ENCODE results near the gene ERCC2.
"Not testable (repeated sequence)": the region's sequence is repeated elsewhere in the genome, so short reads cannot be mapped to it uniquely, and the experiment has no call there.

ERCC2 gene

GRCh38 chr19:45352914-45353796 lies 17.2 kb downstream of the ERCC2 start:
- no peak for FAIRE-seq

- no peak for FAIRE-seq
Measured at GRCh38 chr19:45352471-45352870, 17.9 kb downstream of the ERCC2 start.

DNA sequence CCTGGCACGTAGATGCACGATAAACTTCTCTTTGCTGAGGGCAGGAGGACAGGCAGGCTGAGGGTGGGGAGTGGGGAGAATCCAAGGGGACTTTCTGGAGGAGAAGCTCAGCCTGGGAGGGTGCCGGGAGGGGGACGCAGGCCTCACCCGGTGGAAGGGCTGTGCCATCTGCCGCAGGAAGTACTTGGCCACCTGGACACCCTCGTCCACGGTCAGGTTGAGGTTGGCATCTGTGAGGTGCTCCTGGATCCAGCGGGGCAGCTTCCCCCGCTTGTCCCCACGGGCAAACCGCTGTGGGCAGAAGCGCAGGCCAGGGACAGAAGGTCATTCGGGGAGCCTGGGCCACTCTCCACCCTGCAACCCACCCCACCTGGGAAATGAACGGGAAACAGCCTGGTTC lies 18.3 kb downstream of the ERCC2 start:
- FAIRE-seq, result no peak

- FAIRE-seq, result no peak
Measured at GRCh38 chr19:45351401-45351952, 18.9 kb downstream of the ERCC2 start.

- FAIRE-seq, result no peak
Measured at GRCh38 chr19:45350477-45351058, 19.8 kb downstream of the ERCC2 start.

DNA sequence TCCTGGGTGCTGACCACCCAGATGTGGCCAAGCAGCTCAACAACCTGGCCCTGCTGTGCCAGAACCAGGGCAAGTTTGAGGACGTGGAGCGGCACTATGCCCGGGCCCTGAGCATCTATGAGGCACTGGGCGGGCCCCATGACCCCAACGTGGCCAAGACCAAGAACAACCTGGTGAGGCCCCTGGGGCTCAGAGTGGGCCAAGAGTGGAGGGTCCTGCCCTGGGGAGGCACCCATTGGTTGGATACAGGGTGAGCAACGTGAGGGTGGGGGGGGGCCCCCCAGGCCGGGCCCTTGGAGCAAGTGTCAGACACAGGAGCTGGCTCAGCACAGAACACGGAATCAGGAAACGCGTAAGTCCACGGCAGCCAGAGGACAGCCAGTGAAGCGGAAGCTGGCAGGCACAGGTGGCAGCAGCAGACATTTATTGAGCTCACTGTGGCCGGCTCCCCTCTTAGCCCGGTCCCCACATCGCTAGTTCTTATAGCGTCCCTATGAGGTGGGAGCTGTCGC lies 20.9 kb downstream of the ERCC2 start:
- no peak for FAIRE-seq

- no peak for FAIRE-seq
Measured at GRCh38 chr19:45349126-45349415, 21.3 kb downstream of the ERCC2 start.

DNA sequence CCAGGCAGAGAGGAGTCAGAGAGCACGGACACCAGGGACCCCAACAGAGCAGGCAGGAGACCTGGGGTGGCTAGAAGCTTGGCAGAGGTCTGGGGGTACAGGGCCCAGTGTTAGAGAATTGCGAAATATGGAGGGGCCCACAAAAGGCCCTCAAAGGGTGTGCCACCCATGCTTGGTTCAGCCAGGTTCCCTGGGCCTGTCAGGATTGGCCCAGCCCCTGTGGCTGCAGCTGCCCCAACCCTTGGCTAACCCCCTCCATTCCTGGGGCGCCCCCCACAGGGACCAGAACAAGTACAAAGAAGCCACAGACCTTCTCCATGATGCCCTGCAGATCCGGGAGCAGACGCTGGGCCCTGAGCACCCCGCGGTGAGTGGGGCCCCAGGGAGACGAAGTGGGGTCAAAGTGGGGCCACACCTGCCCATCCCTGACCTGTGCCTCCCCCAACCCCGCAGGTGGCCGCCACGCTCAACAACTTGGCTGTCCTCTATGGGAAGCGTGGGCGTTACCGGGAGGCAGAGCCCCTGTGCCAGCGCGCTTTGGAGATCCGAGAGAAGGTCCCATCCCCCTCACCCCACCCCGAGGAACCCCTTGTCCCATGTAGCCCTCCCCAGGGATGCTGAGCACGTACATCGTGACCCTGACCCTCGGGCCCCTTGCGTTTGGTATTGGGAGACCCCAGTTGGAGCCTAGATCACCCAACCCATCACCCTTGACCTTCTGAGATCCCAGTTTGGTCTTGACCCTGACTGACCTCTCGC lies 21.8 kb downstream of the ERCC2 start:
- FAIRE-seq, result no peak

DNA sequence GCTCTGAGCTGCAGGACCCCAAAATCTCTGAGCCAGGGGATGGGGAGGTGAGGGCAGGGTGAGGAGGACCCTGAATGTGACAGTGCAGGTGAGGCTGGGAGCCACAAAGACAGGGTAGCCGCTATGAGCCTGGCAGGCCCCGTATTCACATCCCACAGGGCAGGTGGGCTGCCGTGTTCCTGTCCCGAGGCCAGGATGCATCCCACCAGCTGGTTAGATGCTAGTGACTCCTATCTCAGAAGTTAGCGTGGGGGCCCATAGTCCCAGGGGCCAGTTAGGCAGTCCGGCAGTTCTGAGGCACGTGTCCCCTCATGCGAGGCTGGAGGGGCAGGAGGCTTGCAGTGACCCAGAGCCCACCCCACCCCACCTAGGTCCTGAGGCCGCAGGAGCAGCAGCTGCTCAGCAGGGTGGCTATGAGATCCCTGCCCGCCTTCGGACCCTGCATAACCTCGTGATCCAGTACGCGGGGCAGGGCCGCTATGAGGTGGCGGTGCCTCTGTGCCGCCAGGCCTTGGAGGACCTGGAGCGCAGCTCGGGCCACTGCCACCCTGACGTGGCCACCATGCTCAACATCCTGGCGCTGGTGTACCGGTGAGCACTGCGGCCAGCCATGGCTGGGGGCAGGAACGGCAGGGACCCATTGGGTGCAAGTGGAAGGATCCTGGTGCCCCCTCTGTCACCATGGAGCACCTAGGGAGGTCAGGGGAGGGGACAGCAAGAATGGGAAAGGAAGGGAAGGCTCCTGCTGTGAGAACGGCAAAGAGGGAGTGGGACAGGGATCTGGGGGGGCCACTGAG lies 22.6 kb downstream of the ERCC2 start:
- FAIRE-seq, result no peak

DNA sequence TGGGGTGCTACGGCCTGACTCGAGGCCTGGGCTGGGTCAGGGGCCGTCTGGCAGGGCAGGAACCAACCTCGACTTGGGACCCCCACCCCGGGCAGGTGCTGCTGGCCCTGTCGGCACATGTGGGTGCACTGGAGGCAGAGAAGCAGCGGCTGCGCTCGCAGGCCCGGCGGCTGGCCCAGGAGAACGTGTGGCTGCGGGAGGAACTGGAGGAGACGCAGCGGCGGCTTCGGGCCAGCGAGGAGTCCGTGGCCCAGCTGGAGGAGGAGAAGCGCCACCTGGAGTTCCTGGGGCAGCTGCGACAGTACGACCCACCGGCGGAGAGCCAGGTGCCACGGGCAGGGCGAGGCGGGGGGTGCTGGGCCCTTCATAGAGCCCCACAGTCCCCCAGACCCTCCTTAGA lies 23.9 kb downstream of the ERCC2 start:
- no peak for FAIRE-seq

- FAIRE-seq, result no peak
Measured at GRCh38 chr19:45345506-45345860, 24.9 kb downstream of the ERCC2 start.

DNA sequence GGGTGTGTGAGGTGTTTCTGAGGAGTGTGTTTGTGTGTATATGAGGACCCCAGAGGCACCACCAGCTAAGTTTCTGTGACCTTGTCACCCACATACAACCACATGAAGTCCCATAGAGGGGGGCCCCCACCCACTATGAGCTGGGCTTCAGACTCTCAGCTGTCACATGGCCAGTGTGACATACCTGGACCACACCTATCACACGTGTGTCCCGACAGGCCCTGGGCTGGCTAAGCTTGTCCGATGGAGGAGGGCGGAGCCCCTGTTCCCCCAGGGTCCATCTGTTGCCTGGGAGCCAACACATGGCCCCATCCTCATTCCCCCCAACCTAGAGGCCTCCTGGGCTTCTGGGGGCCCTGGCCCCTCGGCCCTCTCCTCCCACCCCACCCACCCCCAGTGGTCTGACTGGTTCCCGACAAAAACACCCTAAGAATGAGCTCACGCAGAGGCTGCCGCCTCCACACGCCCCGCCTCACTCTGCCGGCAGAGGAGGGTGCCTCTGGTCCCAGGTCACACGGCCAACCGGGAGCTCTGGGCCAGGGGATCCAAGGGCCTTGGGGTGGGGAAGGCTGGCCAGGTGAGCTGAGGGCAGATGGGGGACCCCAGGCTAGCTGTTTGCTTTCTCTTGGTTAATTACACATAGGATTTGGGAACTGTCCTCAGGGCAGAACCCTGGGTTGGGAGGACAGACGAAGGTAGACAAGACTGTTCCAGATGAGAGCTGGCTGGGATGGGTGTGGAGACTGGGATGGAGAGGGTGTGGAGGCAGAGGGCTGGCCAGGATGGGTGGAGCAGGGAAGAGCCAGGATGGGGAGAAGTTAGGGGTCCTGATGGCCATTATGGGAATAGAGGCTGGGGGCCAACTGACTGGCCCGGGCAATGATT lies 25.5 kb downstream of the ERCC2 start:
- FAIRE-seq, result no peak

DNA sequence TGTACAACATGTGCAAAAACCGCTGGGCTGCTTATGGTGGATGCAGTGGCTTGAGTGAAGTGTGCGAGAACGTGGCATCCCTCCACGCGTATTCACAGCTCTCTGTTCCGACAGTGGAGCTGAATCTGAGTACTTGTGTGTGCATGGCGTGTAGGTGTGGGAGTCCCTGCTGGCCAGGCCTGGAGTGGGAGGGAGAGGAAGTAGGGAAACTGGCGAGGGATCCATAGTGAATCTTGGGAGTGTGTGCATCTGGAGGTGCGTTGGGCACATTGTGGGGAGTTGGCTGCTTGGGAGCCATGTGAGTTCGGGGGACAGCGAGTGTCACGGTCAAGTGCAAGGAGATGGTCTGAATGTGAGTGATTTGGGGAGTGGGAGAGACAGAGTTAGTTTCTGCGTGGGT lies 27.5 kb downstream of the ERCC2 start:
- FAIRE-seq, result no peak

GRCh38 chr19:45340899-45341453 lies 29.4 kb downstream of the ERCC2 start:
- FAIRE-seq, result no peak

GRCh38 chr19:45340232-45340898 lies 30.0 kb downstream of the ERCC2 start, which contains the start of gene KLC3:
TSS of gene KLC3 (plus strand) at chr19:45340750. CDS start at chr19:45345542, 4,792 bp downstream.
- no peak for FAIRE-seq

DNA sequence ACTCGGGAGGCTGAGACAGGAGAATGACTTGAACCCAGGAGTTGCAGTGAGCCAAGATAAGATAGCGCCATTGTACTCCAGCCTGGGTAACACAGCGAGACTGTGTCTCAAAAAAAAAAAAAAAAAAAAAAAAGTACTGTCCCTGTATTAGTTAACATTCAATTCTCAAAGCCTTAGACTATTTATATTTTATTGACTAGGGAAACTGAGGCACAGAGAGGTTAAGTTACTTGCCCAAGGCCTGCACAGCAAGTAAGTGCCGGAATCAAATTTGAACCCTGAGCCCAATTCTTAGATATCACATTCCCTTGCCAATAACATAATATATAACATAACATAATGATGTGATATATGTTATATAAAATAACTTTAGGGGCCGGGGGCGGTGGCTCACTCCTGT lies 30.7 kb downstream of the ERCC2 start:
- no peak for FAIRE-seq

DNA sequence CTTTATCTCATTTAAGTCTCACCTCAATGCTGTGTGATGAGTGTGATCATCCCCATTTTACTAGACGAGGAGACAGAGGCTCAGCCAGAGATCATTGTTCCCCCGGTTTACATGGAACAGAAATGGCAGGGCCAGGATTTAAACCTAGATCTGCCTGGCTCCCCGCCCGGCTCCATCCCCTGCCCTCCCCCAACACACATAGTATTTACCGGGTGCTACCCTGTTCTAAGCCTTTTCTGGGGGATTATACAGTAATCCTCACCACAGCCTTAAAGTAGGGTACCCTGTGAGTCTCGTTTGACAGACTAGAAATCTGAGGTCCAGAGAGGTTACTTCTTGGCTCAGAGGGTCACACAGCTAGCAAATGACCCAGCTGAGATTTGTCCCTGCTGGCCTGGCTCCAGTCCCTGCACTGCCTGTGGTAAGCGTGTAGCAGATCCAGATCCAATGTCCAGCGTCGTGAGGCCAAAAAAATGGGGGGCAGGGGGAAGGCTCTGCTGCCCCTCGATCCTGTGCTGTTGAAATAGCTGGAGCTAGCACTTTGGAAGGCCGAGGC lies 33.6 kb downstream of the ERCC2 start:
- FAIRE-seq, result no peak

DNA sequence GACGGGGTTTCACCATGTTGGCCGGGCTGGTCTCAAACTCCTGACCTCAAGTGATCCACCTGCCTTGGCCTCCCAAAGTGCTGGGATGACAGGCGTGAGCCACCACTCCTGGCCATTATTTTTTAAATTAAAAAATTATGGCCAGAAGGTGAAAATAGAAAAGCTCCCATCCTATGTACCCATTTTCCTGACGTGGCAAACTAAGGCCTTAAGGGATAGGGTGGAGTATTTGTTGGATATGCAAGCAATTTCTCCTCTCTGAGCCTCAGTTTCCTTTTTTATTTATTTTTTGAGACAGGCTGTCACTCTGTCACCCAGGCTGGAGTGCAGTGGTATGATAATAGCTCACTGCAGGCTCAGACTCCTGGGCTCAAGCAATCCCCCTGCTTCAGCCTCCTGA lies 35.5 kb downstream of the ERCC2 start:
- FAIRE-seq, result not testable (repeated sequence)

DNA sequence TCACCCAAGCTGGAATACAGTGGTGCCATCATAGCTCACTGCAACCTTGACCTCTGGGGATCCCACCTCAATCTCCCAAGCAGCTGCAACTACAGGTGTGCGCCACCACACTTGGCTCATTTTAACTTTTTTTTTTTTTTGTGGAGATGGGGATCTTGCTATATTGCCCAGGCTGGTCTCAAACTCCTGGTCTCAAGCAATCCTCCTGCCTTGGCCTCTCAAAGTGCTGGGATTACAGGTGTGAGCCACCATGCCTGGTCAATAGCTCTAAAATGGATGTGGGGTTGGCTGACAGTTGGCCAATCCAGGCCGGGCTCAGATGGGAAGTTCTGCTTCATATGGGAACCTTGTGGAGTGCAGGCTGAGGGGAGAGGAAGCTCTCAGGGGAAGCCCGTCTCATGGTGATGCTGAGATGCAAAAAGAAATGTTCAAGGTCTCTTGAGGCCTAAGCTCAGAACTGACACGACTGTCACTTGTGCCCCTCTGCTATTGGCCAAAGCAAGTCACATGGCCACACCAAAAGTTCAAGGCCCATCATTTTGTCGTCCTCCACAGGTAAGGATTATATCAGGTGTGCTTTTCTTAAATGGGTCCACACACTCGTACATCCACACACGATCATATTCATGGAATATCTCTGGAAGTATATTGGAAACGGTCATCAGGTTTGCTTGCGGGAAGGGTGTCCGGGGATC lies 36.6 kb downstream of the ERCC2 start:
- FAIRE-seq, result no peak

DNA sequence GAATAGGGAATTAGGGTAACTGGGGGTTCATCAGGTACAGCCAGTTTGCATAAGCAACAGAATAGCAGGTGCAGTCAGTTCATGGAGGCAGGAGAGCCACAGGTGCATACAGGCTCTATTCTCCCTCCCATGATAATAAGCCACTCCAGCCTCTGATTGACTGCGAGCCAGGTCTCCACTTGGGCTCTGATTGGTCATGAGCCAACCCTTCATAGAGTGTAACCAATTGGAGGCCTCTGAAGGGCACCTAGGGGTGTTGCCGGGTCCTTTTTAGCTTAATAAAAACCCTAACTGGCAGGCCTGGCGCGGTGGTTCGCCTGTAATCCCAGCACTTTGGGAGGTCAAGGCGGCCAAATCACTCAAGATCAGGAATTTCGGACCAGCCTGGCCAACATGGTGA lies 39.0 kb downstream of the ERCC2 start:
- FAIRE-seq, result no peak

Data from colon (tissue), 2 donors.